Airway epithelial cell (primary cell): ENCODE results near the gene CELSR2. TPM values are rescaled to one million over a fixed set of nuclear protein-coding genes. Genes with fewer than 3 reads are reported as not detected.

Experiments used
- total RNA-seq: library from RNA; depleted of rRNA; stranded (reverse); fragments of >200 nt; gene quantifications from 2 replicates; pipeline ENCODE4 v1.2.3, GENCODE V29; 2015

Gene CELSR2, protein sequence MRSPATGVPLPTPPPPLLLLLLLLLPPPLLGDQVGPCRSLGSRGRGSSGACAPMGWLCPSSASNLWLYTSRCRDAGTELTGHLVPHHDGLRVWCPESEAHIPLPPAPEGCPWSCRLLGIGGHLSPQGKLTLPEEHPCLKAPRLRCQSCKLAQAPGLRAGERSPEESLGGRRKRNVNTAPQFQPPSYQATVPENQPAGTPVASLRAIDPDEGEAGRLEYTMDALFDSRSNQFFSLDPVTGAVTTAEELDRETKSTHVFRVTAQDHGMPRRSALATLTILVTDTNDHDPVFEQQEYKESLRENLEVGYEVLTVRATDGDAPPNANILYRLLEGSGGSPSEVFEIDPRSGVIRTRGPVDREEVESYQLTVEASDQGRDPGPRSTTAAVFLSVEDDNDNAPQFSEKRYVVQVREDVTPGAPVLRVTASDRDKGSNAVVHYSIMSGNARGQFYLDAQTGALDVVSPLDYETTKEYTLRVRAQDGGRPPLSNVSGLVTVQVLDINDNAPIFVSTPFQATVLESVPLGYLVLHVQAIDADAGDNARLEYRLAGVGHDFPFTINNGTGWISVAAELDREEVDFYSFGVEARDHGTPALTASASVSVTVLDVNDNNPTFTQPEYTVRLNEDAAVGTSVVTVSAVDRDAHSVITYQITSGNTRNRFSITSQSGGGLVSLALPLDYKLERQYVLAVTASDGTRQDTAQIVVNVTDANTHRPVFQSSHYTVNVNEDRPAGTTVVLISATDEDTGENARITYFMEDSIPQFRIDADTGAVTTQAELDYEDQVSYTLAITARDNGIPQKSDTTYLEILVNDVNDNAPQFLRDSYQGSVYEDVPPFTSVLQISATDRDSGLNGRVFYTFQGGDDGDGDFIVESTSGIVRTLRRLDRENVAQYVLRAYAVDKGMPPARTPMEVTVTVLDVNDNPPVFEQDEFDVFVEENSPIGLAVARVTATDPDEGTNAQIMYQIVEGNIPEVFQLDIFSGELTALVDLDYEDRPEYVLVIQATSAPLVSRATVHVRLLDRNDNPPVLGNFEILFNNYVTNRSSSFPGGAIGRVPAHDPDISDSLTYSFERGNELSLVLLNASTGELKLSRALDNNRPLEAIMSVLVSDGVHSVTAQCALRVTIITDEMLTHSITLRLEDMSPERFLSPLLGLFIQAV (N-terminal part only)
- 41.3 and 56.1 TPM in 2 replicates for total RNA-seq

DNA sequence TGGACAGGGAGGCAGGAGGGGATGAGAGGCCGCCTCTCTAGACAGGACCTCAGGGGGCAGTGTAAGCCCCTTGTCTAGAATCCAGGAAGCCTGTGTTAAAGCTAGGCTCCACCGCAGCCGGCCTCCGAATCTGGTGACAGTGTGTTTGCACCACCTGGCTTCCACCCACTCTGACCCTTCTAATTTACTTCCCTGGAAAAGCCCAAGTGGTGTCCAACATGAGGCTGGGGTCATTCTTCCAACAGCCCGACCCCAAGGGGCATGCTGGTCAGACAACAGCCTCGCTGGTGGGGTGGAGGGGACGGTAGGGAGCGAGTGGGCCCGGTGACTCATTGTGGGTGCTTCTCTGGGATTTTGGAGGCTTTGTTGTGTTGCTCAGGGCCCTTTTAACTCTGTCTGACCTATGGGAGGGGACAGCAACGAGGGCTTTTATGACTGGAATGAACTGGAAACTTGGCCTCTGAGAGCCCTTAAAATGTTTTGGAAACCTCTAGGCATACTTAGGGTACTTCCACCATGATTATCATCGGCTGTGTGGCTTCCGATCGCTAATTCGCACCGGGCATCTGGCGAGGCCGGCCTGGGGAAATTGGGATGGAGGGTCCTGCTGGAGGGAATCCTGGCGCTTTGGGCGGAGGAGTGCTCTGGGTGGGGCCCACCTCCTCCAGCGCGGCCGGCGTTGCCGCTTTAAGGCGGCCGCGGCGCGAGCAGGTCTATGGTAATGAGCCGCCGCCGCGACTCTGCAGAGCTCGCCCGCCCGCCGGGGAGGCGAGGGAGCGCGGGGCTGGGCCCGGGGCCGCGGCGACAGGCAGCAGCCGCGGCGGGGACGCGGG, at the start of gene CELSR2:
Gene CELSR2 (plus strand): TSS at position 743 of the 833 bp plus-strand sequence. CDS start 541 bp downstream, outside the sequence.

DNA sequence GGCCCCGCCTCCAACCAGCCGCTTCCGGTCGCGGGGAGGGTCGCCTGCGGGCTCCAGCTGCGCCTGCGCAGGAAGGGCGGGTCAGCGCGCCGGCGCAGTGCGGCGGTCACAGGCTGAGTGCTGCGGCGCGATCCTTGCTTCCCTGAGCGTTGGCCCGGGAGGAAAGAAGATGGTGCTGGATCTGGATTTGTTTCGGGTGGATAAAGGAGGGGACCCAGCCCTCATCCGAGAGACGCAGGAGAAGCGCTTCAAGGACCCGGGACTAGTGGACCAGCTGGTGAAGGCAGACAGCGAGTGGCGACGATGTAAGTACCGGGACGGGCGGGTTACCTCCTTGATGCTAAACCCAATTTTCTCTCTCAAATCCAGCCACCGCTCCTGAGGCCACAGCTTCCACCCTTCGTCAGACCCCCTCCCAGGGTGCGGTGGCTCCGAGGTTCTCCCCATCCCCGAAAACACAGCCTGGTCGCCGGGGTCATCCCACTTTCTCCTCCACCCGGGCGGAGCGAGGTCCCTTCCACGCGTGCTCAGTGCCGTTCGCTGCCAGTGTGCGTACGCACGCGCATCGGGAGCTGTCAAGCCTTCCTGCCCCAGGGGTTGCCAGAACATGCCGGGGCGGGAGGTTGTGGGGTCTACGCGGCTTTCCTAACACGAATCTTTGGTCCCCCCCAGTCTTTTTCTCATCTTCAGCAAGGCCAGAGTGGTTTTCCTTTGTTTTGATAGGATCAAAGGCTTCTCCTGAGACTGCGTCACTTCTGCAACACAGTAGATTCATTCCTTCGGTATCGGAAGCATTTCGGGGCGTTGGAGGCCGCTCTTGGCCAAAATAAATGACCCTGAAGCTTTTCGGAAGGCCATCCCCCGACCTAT, 35.3 kb upstream of the CELSR2 start, which contains the start of gene SARS1:
Gene SARS1 (plus strand): TSS at position 95 of the 870 bp plus-strand sequence. CDS start 75 bp downstream, at position 170.

GRCh38 chr1:109282952-109283747, 33.8 kb downstream of the CELSR2 start, which contains the start of gene PSRC1:
Gene PSRC1 (minus strand): TSS chr1:109283145.

DNA sequence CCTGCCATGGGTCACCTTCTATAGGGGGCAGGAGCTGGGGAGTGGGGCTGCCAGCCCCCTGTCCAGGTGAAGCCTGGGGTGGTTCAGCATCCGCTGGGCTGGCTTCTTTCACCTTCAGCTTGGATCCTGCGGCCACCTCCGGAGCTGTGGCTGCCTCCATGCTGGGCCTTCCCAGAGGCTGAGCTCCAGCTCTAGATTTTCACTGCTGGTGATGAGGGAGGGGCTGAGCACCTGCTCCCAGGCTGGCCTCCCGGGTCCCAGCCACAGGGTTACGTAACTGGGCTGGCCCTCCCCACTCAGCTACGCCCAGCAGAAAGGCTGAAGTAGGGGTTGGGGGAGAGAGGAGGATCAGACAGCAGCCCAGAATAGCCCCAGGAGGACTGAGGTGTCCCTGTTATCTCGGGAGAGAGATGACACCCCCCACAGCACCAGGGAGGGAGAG, 57.5 kb downstream of the CELSR2 start, which contains the start of gene MYBPHL:
Gene MYBPHL (minus strand): TSS at position 180 of the 442 bp plus-strand sequence. CDS start 20 bp downstream, at position 160.

Other genes with a start within 250 kb of the CELSR2 start
- gene WDR47, start 207.4 kb upstream of the CELSR2 start, total RNA-seq, result 12.4 and 16.2 TPM in 2 replicates
- 39.3 and 56.4 TPM in 2 replicates for gene TAF13, start 173.5 kb upstream of the CELSR2 start, total RNA-seq
- 14.2 TPM in 2 replicates for gene TMEM167B, start 158.8 kb upstream of the CELSR2 start, total RNA-seq
- 0.23 and 0.42 TPM in 2 replicates for gene ELAPOR1, start 135.4 kb upstream of the CELSR2 start, total RNA-seq
- gene SARS1, start 35.6 kb upstream of the CELSR2 start, total RNA-seq, result 208 and 217 TPM in 2 replicates
- gene PSRC1, start 33.6 kb downstream of the CELSR2 start, total RNA-seq, result 27.4 and 29.5 TPM in 2 replicates
- gene MYBPHL, start 57.5 kb downstream of the CELSR2 start, total RNA-seq, result 2.7 TPM in 1 of 2 replicates, not detected in the other
- 17.7 and 22.0 TPM in 2 replicates for gene SORT1, start 148.4 kb downstream of the CELSR2 start, total RNA-seq
- gene PSMA5, start 176.9 kb downstream of the CELSR2 start, total RNA-seq, result 42.0 and 70.3 TPM in 2 replicates
- gene SYPL2, start 217.0 kb downstream of the CELSR2 start, total RNA-seq, result not detected in 2 replicates
- 3.2 and 4.6 TPM in 2 replicates for gene ATXN7L2, start 234.4 kb downstream of the CELSR2 start, total RNA-seq
- gene CYB561D1, start 244.6 kb downstream of the CELSR2 start, total RNA-seq, result 3.7 and 10.0 TPM in 2 replicates